ENCODE data around the gene LIPC.

GRCh38 chr15:58556541-58556940 lies 124.8 kb downstream of the LIPC start:
- TF ChIP-seq, protein P1, sequence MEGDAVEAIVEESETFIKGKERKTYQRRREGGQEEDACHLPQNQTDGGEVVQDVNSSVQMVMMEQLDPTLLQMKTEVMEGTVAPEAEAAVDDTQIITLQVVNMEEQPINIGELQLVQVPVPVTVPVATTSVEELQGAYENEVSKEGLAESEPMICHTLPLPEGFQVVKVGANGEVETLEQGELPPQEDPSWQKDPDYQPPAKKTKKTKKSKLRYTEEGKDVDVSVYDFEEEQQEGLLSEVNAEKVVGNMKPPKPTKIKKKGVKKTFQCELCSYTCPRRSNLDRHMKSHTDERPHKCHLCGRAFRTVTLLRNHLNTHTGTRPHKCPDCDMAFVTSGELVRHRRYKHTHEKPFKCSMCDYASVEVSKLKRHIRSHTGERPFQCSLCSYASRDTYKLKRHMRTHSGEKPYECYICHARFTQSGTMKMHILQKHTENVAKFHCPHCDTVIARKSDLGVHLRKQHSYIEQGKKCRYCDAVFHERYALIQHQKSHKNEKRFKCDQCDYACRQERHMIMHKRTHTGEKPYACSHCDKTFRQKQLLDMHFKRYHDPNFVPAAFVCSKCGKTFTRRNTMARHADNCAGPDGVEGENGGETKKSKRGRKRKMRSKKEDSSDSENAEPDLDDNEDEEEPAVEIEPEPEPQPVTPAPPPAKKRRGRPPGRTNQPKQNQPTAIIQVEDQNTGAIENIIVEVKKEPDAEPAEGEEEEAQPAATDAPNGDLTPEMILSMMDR (IDR thresholded peaks at IDR 0.05): no peak
- TF ChIP-seq ZFX (IDR thresholded peaks at IDR 0.05; ENCODE audit: borderline replicate concordance): no peak
